DND-41 (cell line): ENCODE results near the gene BMPER.

Experiments
- ATAC-seq: fragments of 200-7000 bp; cut with Tn5 transposase; 3 replicates; pipeline ENCODE4 v1.9.1; 2021; ENCODE audit warnings: low read depth; ENCODE audit not compliant: insufficient read depth
- DNase-seq: peaks from one replicate; pipeline ENCODE4 v3.0.0-alpha.2; 2020
- H2AFZ ChIP-seq: 2 replicates; pipeline ENCODE4 v1.6.0; 2012; ENCODE audit warnings: low read depth, low read length
- H3K27ac ChIP-seq: 2 replicates; pipeline ENCODE4 v1.5.1; 2012; ENCODE audit warnings: low read length, inconsistent platforms
- H3K27me3 ChIP-seq: fragments of 200-600 bp; sonication (generic); 2 replicates; pipeline ENCODE4 v1.6.0; 2012; ENCODE audit warnings: low read length, mild to moderate bottlenecking, inconsistent platforms; ENCODE audit not compliant: insufficient read depth, poor library complexity
- H3K36me3 ChIP-seq: 2 replicates; pipeline ENCODE4 v1.5.1; 2012; ENCODE audit warnings: low read length, inconsistent platforms; ENCODE audit not compliant: insufficient read depth
- H3K4me1 ChIP-seq: 2 replicates; pipeline ENCODE4 v1.5.1; 2012; ENCODE audit warnings: mild to moderate bottlenecking, low read length; ENCODE audit not compliant: insufficient read depth
- H3K4me2 ChIP-seq: 2 replicates; pipeline ENCODE4 v1.6.0; 2012; ENCODE audit warnings: mild to moderate bottlenecking, moderate library complexity, low read length, inconsistent platforms; ENCODE audit not compliant: insufficient read depth
- H3K4me3 ChIP-seq, 2 experiments: fragments of 200-600 bp in 1 of 2; shearing (Covaris generic) in 1 of 2; 2 replicates each; pipeline ENCODE4 v1.5.1; 2012 to 2016; ENCODE audit warnings: inconsistent platforms in 2 of 2, low read length in 2 of 2, mild to moderate bottlenecking in 2 of 2, low read depth in 1 of 2, moderate library complexity in 1 of 2
- H3K79me2 ChIP-seq: 2 replicates; pipeline ENCODE4 v1.6.0; 2012; ENCODE audit warnings: low read length, inconsistent platforms; ENCODE audit not compliant: insufficient read depth
- H3K9ac ChIP-seq: 2 replicates; pipeline ENCODE4 v1.6.0; 2012; ENCODE audit warnings: low read depth, mild to moderate bottlenecking, inconsistent platforms, low read length, moderate library complexity
- H3K9me3 ChIP-seq: 2 replicates; pipeline ENCODE4 v1.5.1; 2012; ENCODE audit warnings: low read length, moderate library complexity, mild to moderate bottlenecking, inconsistent platforms; ENCODE audit not compliant: insufficient read depth, severe bottlenecking
- H4K20me1 ChIP-seq: 2 replicates; pipeline ENCODE4 v1.6.0; 2012; ENCODE audit warnings: low read length; ENCODE audit not compliant: insufficient read depth
- CTCF ChIP-seq: IDR thresholded peaks from 2 replicates; pipeline ENCODE4 v1.5.1; 2012; ENCODE audit warnings: borderline replicate concordance, low read length, moderate library complexity, mild to moderate bottlenecking; ENCODE audit not compliant: poor library complexity, severe bottlenecking; ENCODE audit errors: extremely low read depth
- EZH2 ChIP-seq: IDR thresholded peaks from 3 replicates; pipeline ENCODE4 v1.6.1; 2012; ENCODE audit warnings: borderline replicate concordance, low read depth, mild to moderate bottlenecking, moderate library complexity, low read length, inconsistent platforms; ENCODE audit not compliant: severe bottlenecking

BMPER gene

GRCh38 chr7:34177476-34177875, 272.1 kb downstream of the BMPER start:
- H3K4me2 ChIP-seq = no peak overlapping the region
- no peaks in the 10 kb centered on the region for H4K20me1 ChIP-seq
- no peaks in the 10 kb centered on the region for H3K9me3 ChIP-seq
- H2AFZ ChIP-seq = no peak overlapping the region
- no peaks in the 10 kb centered on the region for H3K79me2 ChIP-seq
- ATAC-seq = no peak
- no peaks in the 10 kb centered on the region for H3K36me3 ChIP-seq
- H3K4me3 ChIP-seq = no peak overlapping the region
- no peak overlapping the region for H3K27ac ChIP-seq
- TF ChIP-seq EZH2 = no peak
- no peak for TF ChIP-seq CTCF
- H3K4me1 ChIP-seq = no peaks in the 10 kb centered on the region
- no peak for DNase-seq
- no peaks in the 10 kb centered on the region for H3K27me3 ChIP-seq
- H3K9ac ChIP-seq = no peak overlapping the region

DNA sequence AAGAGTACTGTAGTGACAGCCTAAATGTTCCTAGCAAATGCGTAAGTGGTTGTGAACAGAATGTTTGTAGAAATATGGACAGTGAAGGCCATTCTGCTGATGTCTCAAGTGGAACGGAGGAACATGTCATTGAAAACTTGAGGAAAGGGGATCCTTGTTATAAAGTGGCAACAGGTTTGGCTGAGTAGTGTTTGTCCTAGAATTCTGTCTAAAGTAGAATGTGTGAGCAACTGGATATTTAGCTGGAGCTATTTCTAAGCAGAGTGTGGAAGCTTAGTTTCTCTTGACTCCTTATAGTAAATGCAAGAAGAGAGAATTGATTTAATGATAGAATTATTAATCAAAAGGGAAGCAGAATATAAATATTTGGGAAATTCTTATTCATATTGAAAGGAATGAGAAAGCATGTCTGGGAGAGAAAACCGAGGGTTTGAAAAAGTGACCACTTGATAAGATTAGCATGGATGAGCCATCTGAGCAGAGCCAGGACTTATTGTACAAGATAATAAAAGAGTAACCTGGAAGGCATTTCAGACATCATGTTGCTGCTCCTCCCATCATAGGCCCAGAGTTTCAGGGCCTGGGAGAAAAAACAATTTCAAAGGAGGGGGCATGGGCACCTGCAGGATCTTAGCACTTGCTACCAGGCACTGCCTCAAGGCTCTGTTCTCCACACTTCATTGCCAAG, 276.1 kb downstream of the BMPER start:
- H3K4me3 ChIP-seq = no peak overlapping the region
- no peaks in the 10 kb centered on the region for H3K36me3 ChIP-seq
- DNase-seq (no peak), ATAC-seq (no peak)
- no peak overlapping the region for H3K9ac ChIP-seq
- H3K79me2 ChIP-seq = no peaks in the 10 kb centered on the region
- H3K4me1 ChIP-seq = no peaks in the 10 kb centered on the region
- no peaks in the 10 kb centered on the region for H3K27me3 ChIP-seq
- H2AFZ ChIP-seq = no peak overlapping the region
- H3K27ac ChIP-seq = no peak overlapping the region
- H3K4me2 ChIP-seq = no peak overlapping the region
- H4K20me1 ChIP-seq = no peaks in the 10 kb centered on the region
- no peaks in the 10 kb centered on the region for H3K9me3 ChIP-seq
- TF ChIP-seq EZH2 (no peak), CTCF (no peak)

- no peaks in the 10 kb centered on the region for H3K36me3 ChIP-seq
- TF ChIP-seq EZH2 (no peak), CTCF (no peak)
- H3K9ac ChIP-seq = no peak overlapping the region
- no peak overlapping the region for H2AFZ ChIP-seq
- DNase-seq (no peak), ATAC-seq (no peak)
- H3K4me2 ChIP-seq = no peak overlapping the region
- no peaks in the 10 kb centered on the region for H4K20me1 ChIP-seq
- no peaks in the 10 kb centered on the region for H3K9me3 ChIP-seq
- H3K4me3 ChIP-seq = no peak overlapping the region
- no peaks in the 10 kb centered on the region for H3K27me3 ChIP-seq
- H3K79me2 ChIP-seq = no peaks in the 10 kb centered on the region
- no peaks in the 10 kb centered on the region for H3K4me1 ChIP-seq
- H3K27ac ChIP-seq = no peak overlapping the region
Observed at GRCh38 chr7:34184466-34184865, 279.1 kb downstream of the BMPER start.

DNA sequence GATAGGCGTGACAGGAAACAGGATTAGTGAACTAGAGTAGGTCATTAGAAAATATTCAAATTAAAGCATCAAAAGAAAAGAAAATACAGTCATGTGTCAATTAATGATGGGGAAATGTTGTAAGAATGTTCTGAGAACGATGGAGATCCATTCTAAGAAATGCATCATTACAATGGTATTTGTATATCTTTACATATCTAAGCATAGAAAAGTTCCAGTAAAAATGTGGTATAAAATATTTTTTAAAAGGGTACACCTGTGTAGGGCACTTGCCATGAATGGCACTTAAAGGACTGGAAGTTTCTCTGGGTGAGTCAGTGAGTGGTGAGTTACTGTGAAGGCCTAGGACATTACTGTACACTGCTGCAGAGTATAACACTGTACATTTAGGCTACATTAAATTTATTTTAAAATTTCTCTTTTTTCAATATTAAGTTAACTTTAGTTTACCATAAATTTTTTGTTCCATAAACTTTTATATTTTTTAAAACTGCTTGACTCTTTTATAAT, 282.5 kb downstream of the BMPER start:
- no peak overlapping the region for H3K9ac ChIP-seq
- H3K4me2 ChIP-seq = no peak overlapping the region
- ATAC-seq (no peak), DNase-seq (no peak)
- H3K27me3 ChIP-seq = no peaks in the 10 kb centered on the region
- H3K27ac ChIP-seq = no peak overlapping the region
- no peaks in the 10 kb centered on the region for H3K4me1 ChIP-seq
- no peaks in the 10 kb centered on the region for H3K79me2 ChIP-seq
- TF ChIP-seq EZH2 = no peak
- H3K9me3 ChIP-seq = no peaks in the 10 kb centered on the region
- H3K4me3 ChIP-seq = no peak overlapping the region
- H2AFZ ChIP-seq = no peak overlapping the region
- no peaks in the 10 kb centered on the region for H4K20me1 ChIP-seq
- H3K36me3 ChIP-seq = no peaks in the 10 kb centered on the region
